Measurements from ENCODE around the gene RNASE12. TPM values are rescaled to one million over a fixed set of nuclear protein-coding genes. Genes with fewer than 3 reads are reported as not detected.

The RNASE12 gene
- polyA plus RNA-seq, 1 donor from 2014 or later = not detected

- no peak overlapping the region for H3K9ac ChIP-seq (ENCODE audit: low read length)
- H3K4me2 ChIP-seq (ENCODE audit: low read length) = no peak overlapping the region
- H3K27me3 ChIP-seq (ENCODE audit: insufficient read depth, low read depth, low read length) = peaks cover 11% of the 10 kb centered on the region
- H3K79me2 ChIP-seq (replicated peaks; ENCODE audit: insufficient read depth, low read length) = no peaks in the 10 kb centered on the region
- no peak overlapping the region for H3K4me3 ChIP-seq (ENCODE audit: low read length)
- H3K9me3 ChIP-seq (ENCODE audit: low read length) = no peaks in the 10 kb centered on the region
- H3K36me3 ChIP-seq (ENCODE audit: insufficient read depth, low read length) = no peaks in the 10 kb centered on the region
- no peaks in the 10 kb centered on the region for H4K20me1 ChIP-seq (ENCODE audit: insufficient read depth)
- H3F3A ChIP-seq (ENCODE audit: insufficient read depth, low read length, poor library complexity, severe bottlenecking) = peaks cover 5% of the 10 kb centered on the region
- H3K27ac ChIP-seq (ENCODE audit: low read length) = no peak overlapping the region
- no peak overlapping the region for H2AFZ ChIP-seq (ENCODE audit: low read depth, low read length)
- H3K9me2 ChIP-seq (ENCODE audit: insufficient read depth, low read length) = no peaks in the 10 kb centered on the region
- TF ChIP-seq RAD21 (conservative IDR thresholded peaks at IDR 0.05) = no peak
Observed at GRCh38 chr14:20618271-20618749, 27.1 kb upstream of the RNASE12 start.

- Histone ChIP-seq H2AFZ (ENCODE audit: low read depth, low read length) (no peak overlapping the region), H3K27me3 (ENCODE audit: insufficient read depth, low read depth, low read length) (peaks cover 2% of the 10 kb centered on the region), H3K27ac (ENCODE audit: low read length) (no peak overlapping the region), H3K9me2 (ENCODE audit: insufficient read depth, low read length) (no peaks in the 10 kb centered on the region), H4K20me1 (ENCODE audit: insufficient read depth) (no peaks in the 10 kb centered on the region), H3K4me2 (ENCODE audit: low read length) (no peak overlapping the region), H3K4me3 (ENCODE audit: low read length) (no peak overlapping the region), H3F3A (ENCODE audit: insufficient read depth, low read length, poor library complexity, severe bottlenecking) (peaks cover 5% of the 10 kb centered on the region), H3K36me3 (ENCODE audit: insufficient read depth, low read length) (no peaks in the 10 kb centered on the region), H3K79me2 (replicated peaks; ENCODE audit: insufficient read depth, low read length) (no peaks in the 10 kb centered on the region), H3K9ac (ENCODE audit: low read length) (no peak overlapping the region), H3K9me3 (ENCODE audit: low read length) (no peaks in the 10 kb centered on the region)
- no peak for TF ChIP-seq REST (IDR thresholded peaks at IDR 0.05; ENCODE audit: borderline replicate concordance)
- no peak for TF ChIP-seq CTCF (IDR thresholded peaks at IDR 0.05; ENCODE audit: poor library complexity, severe bottlenecking)
- no peak for TF ChIP-seq SMC3 (conservative IDR thresholded peaks at IDR 0.05; ENCODE audit: poor library complexity)
- TF ChIP-seq POLR2AphosphoS5 (IDR thresholded peaks at IDR 0.05) = no peak
- TF ChIP-seq TAF1 (IDR thresholded peaks at IDR 0.05; ENCODE audit: low read depth) = no peak
- TF ChIP-seq EZH2 (IDR thresholded peaks at IDR 0.05; ENCODE audit: borderline replicate concordance, insufficient read depth, low read length, poor library complexity, severe bottlenecking) = no peak
- TF ChIP-seq EP300 (conservative IDR thresholded peaks at IDR 0.05; ENCODE audit: poor library complexity, severe bottlenecking) = no peak
- no peak for TF ChIP-seq MXI1 (conservative IDR thresholded peaks at IDR 0.05; ENCODE audit: poor library complexity, severe bottlenecking)
- TF ChIP-seq RAD21 (conservative IDR thresholded peaks at IDR 0.05) = no peak
Observed at GRCh38 chr14:20617138-20618003, 26.2 kb upstream of the RNASE12 start.
